Bone marrow (tissue), 2 donors: ENCODE data around the gene LLPH.
"Not testable (repeated sequence)": the region's sequence is repeated elsewhere in the genome, so short reads cannot be mapped to it uniquely, and the experiment has no call there.

Source experiments
- DNase-seq, 2 donors: peaks; one replicate each; lab custom pipeline; 2025; lab: John Stamatoyannopoulos, UW

LLPH gene

GRCh38 chr12:66130267-66131066 lies at the start of gene LLPH:
LLPH (minus strand) TSS chr12:66130750; CDS start chr12:66129106, 1,644 bp downstream.
- peak; percentile 57 to 64 for DNase-seq

GRCh38 chr12:66176105-66176900 lies 45.8 kb upstream of the LLPH start:
- no peak for DNase-seq

- DNase-seq: not testable (repeated sequence)
Observed at GRCh38 chr12:66174391-66175325, 44.1 kb upstream of the LLPH start.

GRCh38 chr12:66170606-66171005 lies 40.1 kb upstream of the LLPH start:
- no peak for DNase-seq

- DNase-seq: peak; percentile 90 to 91
Observed at GRCh38 chr12:66169221-66170170, 38.9 kb upstream of the LLPH start, which contains the start of gene TMBIM4. TMBIM4 (minus strand) TSS chr12:66169996; CDS start chr12:66169951, 45 bp downstream.

DNA sequence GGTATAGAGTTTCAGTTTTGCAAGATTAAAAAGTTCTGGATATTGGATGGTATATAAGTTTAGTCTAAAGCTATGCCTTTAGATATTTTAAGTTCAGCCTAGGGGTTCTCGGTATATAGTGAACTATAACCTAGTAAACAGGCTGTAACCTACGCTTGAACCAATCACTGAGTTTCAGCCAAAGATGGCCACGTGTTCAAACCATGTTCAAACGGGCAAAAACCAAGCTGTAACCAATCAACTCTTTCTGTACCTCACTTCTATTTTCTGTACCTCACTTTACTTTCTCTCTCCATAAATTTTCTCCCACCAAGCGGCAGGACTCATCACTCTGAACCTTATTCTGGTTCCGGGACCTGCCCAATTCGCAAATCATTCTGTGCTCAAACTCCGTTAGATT lies 37.9 kb upstream of the LLPH start:
- DNase-seq: no peak

GRCh38 chr12:66166561-66166960 lies 36.0 kb upstream of the LLPH start:
- DNase-seq: no peak

DNA sequence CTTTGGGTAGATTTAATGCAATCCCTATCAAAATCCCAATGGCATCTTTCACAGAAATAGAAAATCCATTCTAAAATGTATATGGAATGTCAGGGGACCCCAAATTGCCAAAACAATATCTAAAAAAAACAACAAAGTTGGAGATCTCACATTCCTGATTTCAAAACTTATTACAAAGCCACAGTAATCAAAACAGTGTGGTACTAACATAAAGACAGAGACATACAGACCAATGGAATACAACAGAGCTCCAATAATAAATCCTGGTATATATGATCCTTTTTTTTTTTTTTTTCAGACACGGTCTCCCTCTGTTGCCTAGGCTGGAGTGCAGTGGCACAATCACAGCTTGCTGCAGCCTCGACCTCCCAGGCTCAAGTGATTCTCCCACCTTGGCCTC lies 34.6 kb upstream of the LLPH start:
- DNase-seq: no peak

DNA sequence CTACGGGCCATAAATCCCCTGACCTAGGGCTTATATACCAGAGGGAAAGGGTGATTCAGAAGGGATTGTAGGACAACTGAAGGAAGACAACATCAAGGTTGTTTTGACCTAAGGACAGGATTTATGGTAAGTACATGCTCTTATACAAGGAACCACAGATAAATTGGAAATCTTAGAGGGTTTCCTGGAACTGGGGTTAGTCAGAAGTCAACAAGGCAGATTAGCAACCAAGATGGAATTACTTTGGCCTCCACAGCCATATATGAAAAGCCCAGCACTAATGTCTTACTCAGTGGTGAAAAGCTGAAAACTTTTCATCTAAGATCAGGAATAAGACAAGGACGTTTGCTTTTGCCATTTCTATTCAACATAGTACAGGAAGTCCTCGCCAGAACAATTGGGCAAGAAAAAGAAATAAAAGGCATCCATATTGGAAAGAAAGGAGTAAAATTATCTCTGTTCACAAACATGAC lies 33.8 kb upstream of the LLPH start:
- no peak for DNase-seq

DNA sequence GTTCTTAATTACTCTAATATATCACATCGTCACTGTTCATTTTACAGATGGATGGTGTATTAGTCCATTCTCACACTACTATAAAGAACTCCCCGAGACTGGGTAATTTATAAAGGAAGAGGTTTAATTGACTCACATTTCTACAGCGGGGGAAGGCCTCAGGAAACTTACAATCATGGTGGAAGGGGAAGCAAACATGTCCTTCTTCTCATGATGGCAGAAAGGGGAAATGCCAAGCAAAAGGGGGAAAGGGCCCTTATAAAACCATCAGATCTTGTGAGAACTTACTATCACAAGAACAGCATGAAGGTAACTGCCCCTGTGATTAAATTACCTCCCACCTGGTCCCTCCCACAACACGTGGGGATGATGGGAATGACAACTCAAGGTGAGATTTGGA lies 32.7 kb upstream of the LLPH start:
- DNase-seq: no peak

GRCh38 chr12:66162701-66163100 lies 32.2 kb upstream of the LLPH start:
- no peak for DNase-seq

GRCh38 chr12:66160704-66161103 lies 30.2 kb upstream of the LLPH start:
- no peak for DNase-seq

- no peak for DNase-seq
Observed at GRCh38 chr12:66159123-66159522, 28.6 kb upstream of the LLPH start.

DNA sequence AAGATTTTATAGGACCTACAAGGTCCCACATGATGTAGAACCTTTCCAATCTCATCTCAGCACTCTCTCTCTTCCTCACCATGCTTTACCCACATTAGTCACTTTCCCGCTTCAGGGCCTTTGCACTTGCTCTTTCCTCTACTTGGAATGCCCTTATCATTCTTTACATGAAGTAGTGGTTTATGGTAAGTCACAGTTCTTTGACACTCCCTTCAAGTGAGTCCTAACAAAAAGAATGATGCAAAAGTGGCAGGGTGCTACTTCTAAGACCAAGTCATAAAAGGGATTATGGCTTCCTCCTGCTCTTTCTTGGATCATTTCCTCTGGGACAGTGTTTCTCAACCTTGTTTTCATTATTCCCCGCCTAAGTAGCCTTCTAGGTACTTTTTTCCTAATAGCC lies 26.1 kb upstream of the LLPH start:
- DNase-seq: no peak

DNA sequence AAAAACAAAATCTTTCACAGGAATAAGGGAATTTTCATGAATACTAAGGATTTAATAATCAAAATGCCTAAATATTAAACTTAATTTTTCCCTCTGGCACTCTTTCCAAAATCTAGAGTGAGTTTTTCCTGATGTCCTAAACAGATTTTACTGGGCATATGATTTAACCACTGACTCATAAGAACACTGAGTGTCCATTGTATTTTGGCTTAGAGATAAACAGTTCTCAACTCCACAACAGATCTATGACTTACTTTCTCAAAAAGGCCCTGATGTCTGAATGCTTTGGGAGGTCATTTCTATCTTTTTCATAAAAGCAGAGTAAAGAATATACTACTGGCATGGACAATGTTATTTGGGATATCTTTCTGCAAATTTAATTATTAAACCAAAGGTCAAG lies 24.2 kb upstream of the LLPH start:
- DNase-seq: no peak

GRCh38 chr12:66152732-66153131 lies 22.2 kb upstream of the LLPH start:
- no peak for DNase-seq

DNA sequence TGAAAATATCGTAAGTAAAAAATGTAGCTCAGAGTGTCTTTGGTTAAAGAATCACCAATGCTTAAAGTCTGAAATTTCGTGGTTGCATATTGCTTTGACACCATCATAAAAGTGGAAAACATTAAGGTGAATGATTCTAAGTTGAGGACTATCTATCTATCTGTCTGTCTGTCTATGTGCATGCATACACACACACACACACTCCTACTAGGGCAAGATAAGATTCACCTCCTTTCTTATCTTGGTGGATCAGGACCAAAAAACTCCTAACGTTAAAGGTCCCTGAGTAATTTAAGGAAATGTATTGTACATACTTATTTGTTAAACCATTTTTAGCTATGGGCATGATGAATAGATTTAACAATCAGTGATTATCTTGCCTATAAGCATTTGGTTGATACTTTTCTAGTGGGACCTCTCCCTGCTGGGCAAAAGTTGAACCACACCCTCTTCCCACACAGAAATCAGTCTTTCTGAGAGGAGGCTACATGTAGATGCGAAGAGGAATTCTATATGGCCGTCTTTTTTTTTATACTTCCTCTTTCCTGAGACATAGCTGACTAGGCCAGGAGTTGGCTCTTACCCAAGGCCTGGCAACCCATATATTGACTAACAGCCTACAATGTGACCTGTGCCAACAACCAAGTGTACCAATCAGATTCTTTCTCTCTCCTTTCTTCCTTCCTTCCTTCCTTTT lies 19.3 kb upstream of the LLPH start:
- peak; percentile 10 to 59 for DNase-seq

GRCh38 chr12:66144791-66145754 lies 14.5 kb upstream of the LLPH start:
- DNase-seq: peak in 1 of 2 donors; percentile 90

GRCh38 chr12:66143868-66144267 lies 13.3 kb upstream of the LLPH start:
- no peak for DNase-seq
